Smooth muscle cell (in vitro differentiated cells): Measurements from ENCODE around the gene SLC24A1. TPM values are rescaled to one million over a fixed set of nuclear protein-coding genes. Genes with fewer than 3 reads are reported as not detected.
A peak's percentile ranks its signal among the peaks of the same experiment; 100 is the strongest.

Experiments
- DNase-seq: peaks from one replicate; lab custom pipeline; 2025; ENCODE audit not compliant: unreplicated experiment; lab: John Stamatoyannopoulos, UW
- H2AFZ ChIP-seq: fragments of 200-600 bp; sonication (generic); 2 replicates; pipeline ENCODE4 v1.6.0; 2016; ENCODE audit warnings: antibody characterized with exemption, low read depth, mild to moderate bottlenecking
- H3F3A ChIP-seq: fragments of 200-600 bp; sonication (generic); 2 replicates; pipeline ENCODE4 v1.6.0; 2017; ENCODE audit warnings: antibody characterized with exemption, low read depth
- H3K27ac ChIP-seq: fragments of 200-600 bp; sonication (generic); 2 replicates; pipeline ENCODE4 v1.5.1; 2016; ENCODE audit warnings: low read depth, mild to moderate bottlenecking
- H3K27me3 ChIP-seq: fragments of 200-600 bp; sonication (generic); 2 replicates; pipeline ENCODE4 v1.6.1; 2016; ENCODE audit warnings: low read depth, mild to moderate bottlenecking
- H3K36me3 ChIP-seq: fragments of 200-600 bp; sonication (generic); 2 replicates; pipeline ENCODE4 v1.5.1; 2016; ENCODE audit warnings: low read depth
- H3K4me1 ChIP-seq: fragments of 200-600 bp; sonication (generic); 2 replicates; pipeline ENCODE4 v1.5.1; 2016; ENCODE audit warnings: low read depth
- H3K4me2 ChIP-seq: fragments of 200-600 bp; sonication (generic); 2 replicates; pipeline ENCODE4 v1.6.0; 2016; ENCODE audit warnings: mild to moderate bottlenecking
- H3K4me3 ChIP-seq: fragments of 200-600 bp; sonication (generic); 2 replicates; pipeline ENCODE4 v1.5.1; 2016; ENCODE audit warnings: mild to moderate bottlenecking
- H3K79me2 ChIP-seq: fragments of 200-600 bp; sonication (generic); 2 replicates; pipeline ENCODE4 v1.6.0; 2016; ENCODE audit warnings: low read depth, mild to moderate bottlenecking
- H3K9ac ChIP-seq: fragments of 200-600 bp; sonication (generic); 2 replicates; pipeline ENCODE4 v1.6.0; 2016; ENCODE audit warnings: low read depth
- H3K9me3 ChIP-seq: fragments of 200-600 bp; sonication (generic); replicated peaks from 2 replicates; pipeline ENCODE4 v1.5.1; 2016; ENCODE audit warnings: low read depth
- H4K20me1 ChIP-seq: fragments of 200-600 bp; sonication (generic); 2 replicates; pipeline ENCODE4 v1.6.0; 2016; ENCODE audit warnings: low read depth
- CTCF ChIP-seq: fragments of 200-600 bp; sonication (generic); IDR thresholded peaks from 2 replicates; pipeline ENCODE4 v1.5.1; 2017; ENCODE audit warnings: borderline replicate concordance, mild to moderate bottlenecking, antibody characterized with exemption; ENCODE audit not compliant: insufficient read depth, poor library complexity, severe bottlenecking
- WGBS: methylation state at CpG from one replicate; pipeline ENCODE4 v1.1.7; 2016; ENCODE audit warnings: low lambda C conversion rate; 5-methylcytosine and 5-hydroxymethylcytosine counted together
- polyA plus RNA-seq: library from polyadenylated mRNA; unstranded; fragments of >200 nt; fragmentation: Nextera tagmentation; extraction: Ambion mirVana; gene quantifications from 2 replicates; pipeline ENCODE4 v1.2.1, GENCODE V29; 2016
- total RNA-seq: library from RNA; depleted of rRNA; stranded (reverse); fragments of >200 nt; gene quantifications from 2 replicates; pipeline ENCODE4 v1.2.3, GENCODE V29; 2014

SLC24A1 gene
- total and polyA plus RNA-seq, 2 experiments from 2014 or later, result 1.3 to 2.8 TPM

GRCh38 chr15:65580287-65580686 lies 41.5 kb upstream of the SLC24A1 start:
- peaks cover 8% of the 10 kb centered on the region for H3K4me1 ChIP-seq
- no peaks in the 10 kb centered on the region for H3K9me3 ChIP-seq
- no peaks in the 10 kb centered on the region for H3K79me2 ChIP-seq
- peaks cover 16% of the 10 kb centered on the region for H3K36me3 ChIP-seq
- H3K27me3 ChIP-seq, result no peaks in the 10 kb centered on the region
- TF ChIP-seq CTCF, result no peak
- peak overlapping the region; percentile 35 for H3K9ac ChIP-seq
- no peak overlapping the region for H2AFZ ChIP-seq
- peaks cover 8% of the 10 kb centered on the region for H3F3A ChIP-seq
- H3K27ac ChIP-seq, result peak overlapping the region; percentile 88
- H4K20me1 ChIP-seq, result no peaks in the 10 kb centered on the region
- DNase-seq, result no peak
- no peak overlapping the region for H3K4me2 ChIP-seq
- H3K4me3 ChIP-seq, result no peak overlapping the region

GRCh38 chr15:65583701-65584100 lies 38.0 kb upstream of the SLC24A1 start:
- Histone ChIP-seq H3K9ac (peak overlapping the region; percentile 16), H2AFZ (no peak overlapping the region), H3K4me3 (no peak overlapping the region), H3K36me3 (peaks cover 19% of the 10 kb centered on the region), H3K4me1 (peaks cover 8% of the 10 kb centered on the region), H4K20me1 (no peaks in the 10 kb centered on the region), H3K27me3 (no peaks in the 10 kb centered on the region), H3K4me2 (peak overlapping the region; percentile 36), H3K79me2 (no peaks in the 10 kb centered on the region), H3F3A (peaks cover 8% of the 10 kb centered on the region), H3K9me3 (no peaks in the 10 kb centered on the region), H3K27ac (peak overlapping the region; percentile 69)
- WGBS, result 75% methylated on average over 1 of the region's 1 CpG
- DNase-seq, result no peak
- TF ChIP-seq CTCF, result no peak

DNA sequence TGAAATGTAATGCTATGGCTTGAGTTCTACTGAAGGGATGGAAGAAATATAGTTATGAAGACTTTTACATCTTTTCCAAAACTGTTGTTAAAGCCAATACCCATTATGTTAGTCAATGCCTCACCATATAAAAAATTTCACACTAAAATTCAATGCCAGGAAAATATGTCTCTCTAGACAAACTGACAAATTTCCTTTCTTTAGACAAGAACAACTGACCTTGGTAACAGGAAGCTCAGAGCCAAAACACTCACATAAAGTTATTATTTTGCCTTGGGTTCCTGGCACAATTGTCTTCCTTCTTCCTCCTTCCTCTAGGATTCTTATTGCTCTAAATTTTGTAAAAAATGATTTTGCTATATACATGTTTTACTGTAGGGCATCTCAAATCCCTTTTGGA lies 37.5 kb upstream of the SLC24A1 start:
- Histone ChIP-seq H2AFZ (no peak overlapping the region), H3F3A (peaks cover 8% of the 10 kb centered on the region), H3K4me2 (no peak overlapping the region), H3K27me3 (no peaks in the 10 kb centered on the region), H3K9me3 (no peaks in the 10 kb centered on the region), H3K9ac (peak overlapping the region; percentile 16), H3K36me3 (peaks cover 19% of the 10 kb centered on the region), H3K4me3 (no peak overlapping the region), H3K4me1 (peaks cover 8% of the 10 kb centered on the region), H3K27ac (peak overlapping the region; percentile 69), H3K79me2 (no peaks in the 10 kb centered on the region), H4K20me1 (no peaks in the 10 kb centered on the region)
- DNase-seq, result no peak
- no peak for TF ChIP-seq CTCF

GRCh38 chr15:65587094-65587493 lies 34.6 kb upstream of the SLC24A1 start:
- DNase-seq, result no peak
- Histone ChIP-seq H3F3A (peaks cover 8% of the 10 kb centered on the region), H3K9me3 (no peaks in the 10 kb centered on the region), H3K27ac (no peak overlapping the region), H3K36me3 (peaks cover 33% of the 10 kb centered on the region), H3K27me3 (no peaks in the 10 kb centered on the region), H2AFZ (no peak overlapping the region), H3K4me1 (no peaks in the 10 kb centered on the region), H3K9ac (no peak overlapping the region), H3K79me2 (no peaks in the 10 kb centered on the region), H3K4me2 (no peak overlapping the region), H4K20me1 (no peaks in the 10 kb centered on the region), H3K4me3 (no peak overlapping the region)
- no peak for TF ChIP-seq CTCF
- 96% methylated on average over 1 of the region's 1 CpG for WGBS
